Upper lobe of right lung (tissue), 1 donor: ENCODE data around the gene PTPRM. TPM values are rescaled to one million over a fixed set of nuclear protein-coding genes. Genes with fewer than 3 reads are reported as not detected.
A peak's percentile ranks its signal among the peaks of the same experiment; 100 is the strongest.
"Not testable (repeated sequence)": the region's sequence is repeated elsewhere in the genome, so short reads cannot be mapped to it uniquely, and the experiment has no call there.

Source experiments
- ATAC-seq: fragments of 200-7000 bp; cut with Tn5 transposase; one replicate; pipeline ENCODE4 v1.9.1; 2020; ENCODE audit warnings: mild to moderate bottlenecking, moderate library complexity
- DNase-seq: peaks from one replicate; pipeline ENCODE4 v3.0.0-alpha.2; 2020
- H3K27ac ChIP-seq: fragments of 200-600 bp; one replicate; pipeline ENCODE4 v1.8.0; 2022
- H3K27me3 ChIP-seq: fragments of 200-600 bp; one replicate; pipeline ENCODE4 v1.8.0; 2022; ENCODE audit warnings: mild to moderate bottlenecking
- H3K36me3 ChIP-seq: fragments of 200-600 bp; one replicate; pipeline ENCODE4 v1.8.0; 2022
- H3K4me1 ChIP-seq: fragments of 200-600 bp; one replicate; pipeline ENCODE4 v1.8.0; 2022
- H3K4me3 ChIP-seq: fragments of 200-600 bp; one replicate; pipeline ENCODE4 v1.8.0; 2022; ENCODE audit warnings: mild to moderate bottlenecking
- H3K9me3 ChIP-seq: fragments of 200-600 bp; one replicate; pipeline ENCODE4 v1.8.0; 2022
- CTCF ChIP-seq: fragments of 200-600 bp; IDR thresholded peaks from one replicate; pipeline ENCODE4 v1.8.0; 2022; ENCODE audit warnings: antibody characterized with exemption
- intact Hi-C: fragments of 100-400 bp; cut with DNase I; formaldehyde crosslinking; loops from one replicate; pipeline ENCODE4 v1.11.0; 2022
- total RNA-seq: library from RNA; stranded (reverse); fragmentation: NEBNext Ultra II Directional; extraction: Animal tissue kit (Norgen Biotek cat#: 25700); gene quantifications from one replicate; pipeline ENCODE4 v1.2.1, GENCODE V29; 2021
- donor health status: DM: no; HTN: yes; CAD: no; lungs with severe emphysema.

The PTPRM gene
- total RNA-seq, 1 donor from 2014 or later: 99.3 TPM

GRCh38 chr18:8439055-8439454, 871.9 kb downstream of the PTPRM start:
- ATAC-seq (no peak), DNase-seq (no peak)
- H3K27ac ChIP-seq: no peak overlapping the region
- peaks cover 6% of the 10 kb centered on the region for H3K9me3 ChIP-seq
- no peaks in the 10 kb centered on the region for H3K36me3 ChIP-seq
- TF ChIP-seq CTCF: no peak
- intact Hi-C loops: no loop called here
- H3K27me3 ChIP-seq: no peaks in the 10 kb centered on the region
- H3K4me3 ChIP-seq: no peak overlapping the region
- H3K4me1 ChIP-seq: no peaks in the 10 kb centered on the region

GRCh38 chr18:8443505-8443904, 876.4 kb downstream of the PTPRM start:
- intact Hi-C loops: no loop called here
- ATAC-seq (no peak), DNase-seq (no peak)
- H3K27me3 ChIP-seq: no peaks in the 10 kb centered on the region
- TF ChIP-seq CTCF: no peak
- H3K4me1 ChIP-seq: no peaks in the 10 kb centered on the region
- no peak overlapping the region for H3K4me3 ChIP-seq
- H3K36me3 ChIP-seq: no peaks in the 10 kb centered on the region
- no peak overlapping the region for H3K27ac ChIP-seq
- H3K9me3 ChIP-seq: peaks cover 6% of the 10 kb centered on the region

- H3K9me3 ChIP-seq, ATAC-seq, H3K36me3 ChIP-seq, H3K27ac ChIP-seq, intact Hi-C loops, H3K4me3 ChIP-seq, DNase-seq, H3K27me3 ChIP-seq, H3K4me1 ChIP-seq: not testable (repeated sequence)
Observed at GRCh38 chr18:8446936-8447335, 879.8 kb downstream of the PTPRM start.

- intact Hi-C loops: no loop called here
- no peak for TF ChIP-seq CTCF
- H3K9me3 ChIP-seq: no peaks in the 10 kb centered on the region
- H3K4me1 ChIP-seq: no peaks in the 10 kb centered on the region
- no peaks in the 10 kb centered on the region for H3K36me3 ChIP-seq
- no peak overlapping the region for H3K4me3 ChIP-seq
- H3K27ac ChIP-seq: no peak overlapping the region
- DNase-seq (no peak), ATAC-seq (no peak)
- no peaks in the 10 kb centered on the region for H3K27me3 ChIP-seq
Observed at GRCh38 chr18:8448130-8448529, 881.0 kb downstream of the PTPRM start.

GRCh38 chr18:8450013-8450412, 882.9 kb downstream of the PTPRM start:
- peak; percentile 36 for ATAC-seq
- TF ChIP-seq CTCF: peak; percentile 34
- no peaks in the 10 kb centered on the region for H3K27me3 ChIP-seq
- no peak for DNase-seq
- no peaks in the 10 kb centered on the region for H3K4me1 ChIP-seq
- intact Hi-C loops: no loop called here
- H3K9me3 ChIP-seq: no peaks in the 10 kb centered on the region
- no peaks in the 10 kb centered on the region for H3K36me3 ChIP-seq
- no peak overlapping the region for H3K27ac ChIP-seq
- no peak overlapping the region for H3K4me3 ChIP-seq

- Histone ChIP-seq H3K4me3 (no peak overlapping the region), H3K36me3 (no peaks in the 10 kb centered on the region), H3K4me1 (no peaks in the 10 kb centered on the region), H3K9me3 (no peaks in the 10 kb centered on the region), H3K27ac (no peak overlapping the region), H3K27me3 (no peaks in the 10 kb centered on the region)
- DNase-seq: no peak
- intact Hi-C loops: no loop called here
- ATAC-seq: no peak
- TF ChIP-seq CTCF: no peak
Observed at GRCh38 chr18:8450898-8451665, 884.0 kb downstream of the PTPRM start.
